Smooth muscle cell (in vitro differentiated cells): Measurements from ENCODE around the gene CBLB. TPM values are rescaled to one million over a fixed set of nuclear protein-coding genes. Genes with fewer than 3 reads are reported as not detected.

ENCODE experiments used
- DNase-seq: peaks from one replicate; lab custom pipeline; 2025; ENCODE audit not compliant: unreplicated experiment; lab: John Stamatoyannopoulos, UW
- H2AFZ ChIP-seq: fragments of 200-600 bp; sonication (generic); 2 replicates; pipeline ENCODE4 v1.6.0; 2016; ENCODE audit warnings: antibody characterized with exemption, low read depth, mild to moderate bottlenecking
- H3F3A ChIP-seq: fragments of 200-600 bp; sonication (generic); 2 replicates; pipeline ENCODE4 v1.6.0; 2017; ENCODE audit warnings: antibody characterized with exemption, low read depth
- H3K27ac ChIP-seq: fragments of 200-600 bp; sonication (generic); 2 replicates; pipeline ENCODE4 v1.5.1; 2016; ENCODE audit warnings: low read depth, mild to moderate bottlenecking
- H3K27me3 ChIP-seq: fragments of 200-600 bp; sonication (generic); 2 replicates; pipeline ENCODE4 v1.6.1; 2016; ENCODE audit warnings: low read depth, mild to moderate bottlenecking
- H3K36me3 ChIP-seq: fragments of 200-600 bp; sonication (generic); 2 replicates; pipeline ENCODE4 v1.5.1; 2016; ENCODE audit warnings: low read depth
- H3K4me1 ChIP-seq: fragments of 200-600 bp; sonication (generic); 2 replicates; pipeline ENCODE4 v1.5.1; 2016; ENCODE audit warnings: low read depth
- H3K4me2 ChIP-seq: fragments of 200-600 bp; sonication (generic); 2 replicates; pipeline ENCODE4 v1.6.0; 2016; ENCODE audit warnings: mild to moderate bottlenecking
- H3K4me3 ChIP-seq: fragments of 200-600 bp; sonication (generic); 2 replicates; pipeline ENCODE4 v1.5.1; 2016; ENCODE audit warnings: mild to moderate bottlenecking
- H3K79me2 ChIP-seq: fragments of 200-600 bp; sonication (generic); 2 replicates; pipeline ENCODE4 v1.6.0; 2016; ENCODE audit warnings: low read depth, mild to moderate bottlenecking
- H3K9ac ChIP-seq: fragments of 200-600 bp; sonication (generic); 2 replicates; pipeline ENCODE4 v1.6.0; 2016; ENCODE audit warnings: low read depth
- H3K9me3 ChIP-seq: fragments of 200-600 bp; sonication (generic); replicated peaks from 2 replicates; pipeline ENCODE4 v1.5.1; 2016; ENCODE audit warnings: low read depth
- H4K20me1 ChIP-seq: fragments of 200-600 bp; sonication (generic); 2 replicates; pipeline ENCODE4 v1.6.0; 2016; ENCODE audit warnings: low read depth
- WGBS: methylation state at CpG from one replicate; pipeline ENCODE4 v1.1.7; 2016; ENCODE audit warnings: low lambda C conversion rate; 5-methylcytosine and 5-hydroxymethylcytosine counted together
- polyA plus RNA-seq: library from polyadenylated mRNA; unstranded; fragments of >200 nt; fragmentation: Nextera tagmentation; extraction: Ambion mirVana; gene quantifications from 2 replicates; pipeline ENCODE4 v1.2.1, GENCODE V29; 2016
- total RNA-seq: library from RNA; depleted of rRNA; stranded (reverse); fragments of >200 nt; gene quantifications from 2 replicates; pipeline ENCODE4 v1.2.3, GENCODE V29; 2014
- TF ChIP-seq, protein P1 (sequence below): fragments of 200-600 bp; sonication (generic); IDR thresholded peaks from 2 replicates; pipeline ENCODE4 v1.5.1; 2017; ENCODE audit warnings: borderline replicate concordance, mild to moderate bottlenecking, antibody characterized with exemption; ENCODE audit not compliant: insufficient read depth, poor library complexity, severe bottlenecking

The CBLB gene
- total and polyA plus RNA-seq, 2 experiments from 2014 or later, result 13.9 to 38.9 TPM

DNA sequence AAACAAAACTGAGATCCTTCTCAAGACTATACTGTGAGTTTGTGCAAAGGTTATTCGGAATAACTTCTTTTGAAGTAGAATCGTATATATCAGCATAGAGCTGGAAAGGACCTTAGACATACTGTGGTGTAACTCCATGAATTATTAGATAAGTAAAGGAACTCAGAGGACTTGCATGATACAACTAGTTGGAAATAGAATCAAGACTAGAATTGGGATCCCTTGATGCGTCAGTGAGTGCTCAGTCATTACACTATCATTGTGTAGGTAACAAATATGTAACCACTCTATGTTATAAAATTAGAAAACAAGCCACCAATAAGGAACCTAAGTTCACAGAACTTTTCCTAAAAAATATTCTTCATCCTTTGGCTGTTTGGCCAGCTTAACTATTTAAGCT lies 61.1 kb downstream of the CBLB start:
- DNase-seq, result no peak
- Histone ChIP-seq H3K27ac (no peak overlapping the region), H3K4me1 (peaks cover 3% of the 10 kb centered on the region), H3K79me2 (peaks cover 44% of the 10 kb centered on the region), H2AFZ (no peak overlapping the region), H3K27me3 (no peaks in the 10 kb centered on the region), H4K20me1 (peaks cover 34% of the 10 kb centered on the region), H3K9ac (no peak overlapping the region), H3F3A (no peaks in the 10 kb centered on the region), H3K9me3 (no peaks in the 10 kb centered on the region), H3K4me3 (no peak overlapping the region), H3K4me2 (no peak overlapping the region), H3K36me3 (no peaks in the 10 kb centered on the region)
- 98% methylated on average over 3 of the region's 3 CpGs for WGBS
- TF ChIP-seq, protein P1, sequence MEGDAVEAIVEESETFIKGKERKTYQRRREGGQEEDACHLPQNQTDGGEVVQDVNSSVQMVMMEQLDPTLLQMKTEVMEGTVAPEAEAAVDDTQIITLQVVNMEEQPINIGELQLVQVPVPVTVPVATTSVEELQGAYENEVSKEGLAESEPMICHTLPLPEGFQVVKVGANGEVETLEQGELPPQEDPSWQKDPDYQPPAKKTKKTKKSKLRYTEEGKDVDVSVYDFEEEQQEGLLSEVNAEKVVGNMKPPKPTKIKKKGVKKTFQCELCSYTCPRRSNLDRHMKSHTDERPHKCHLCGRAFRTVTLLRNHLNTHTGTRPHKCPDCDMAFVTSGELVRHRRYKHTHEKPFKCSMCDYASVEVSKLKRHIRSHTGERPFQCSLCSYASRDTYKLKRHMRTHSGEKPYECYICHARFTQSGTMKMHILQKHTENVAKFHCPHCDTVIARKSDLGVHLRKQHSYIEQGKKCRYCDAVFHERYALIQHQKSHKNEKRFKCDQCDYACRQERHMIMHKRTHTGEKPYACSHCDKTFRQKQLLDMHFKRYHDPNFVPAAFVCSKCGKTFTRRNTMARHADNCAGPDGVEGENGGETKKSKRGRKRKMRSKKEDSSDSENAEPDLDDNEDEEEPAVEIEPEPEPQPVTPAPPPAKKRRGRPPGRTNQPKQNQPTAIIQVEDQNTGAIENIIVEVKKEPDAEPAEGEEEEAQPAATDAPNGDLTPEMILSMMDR, result no peak

DNA sequence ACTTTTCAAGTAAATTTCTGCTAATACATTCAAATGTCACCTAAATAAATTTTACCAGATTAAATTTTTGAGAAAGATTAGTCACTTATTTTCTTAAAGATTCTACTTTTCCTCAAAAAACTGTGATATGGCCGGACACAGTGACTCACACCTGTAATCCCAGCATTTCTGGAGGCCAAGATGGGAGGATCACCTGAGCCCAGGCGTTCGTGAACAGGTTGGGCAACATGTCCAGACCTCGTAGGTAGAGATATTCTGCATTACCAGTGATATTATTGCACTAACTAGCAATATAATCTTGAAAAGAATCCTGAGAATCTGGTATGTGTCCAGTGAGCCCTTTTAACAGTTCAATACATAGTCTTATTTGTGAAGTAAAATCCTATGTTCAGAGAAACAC lies 61.7 kb downstream of the CBLB start:
- H2AFZ ChIP-seq, result no peak overlapping the region
- no peaks in the 10 kb centered on the region for H3F3A ChIP-seq
- no peak for DNase-seq
- no peak overlapping the region for H3K4me3 ChIP-seq
- H4K20me1 ChIP-seq, result peaks cover 30% of the 10 kb centered on the region
- 95% methylated on average over 4 of the region's 4 CpGs for WGBS
- H3K27me3 ChIP-seq, result no peaks in the 10 kb centered on the region
- no peaks in the 10 kb centered on the region for H3K36me3 ChIP-seq
- H3K79me2 ChIP-seq, result peaks cover 38% of the 10 kb centered on the region
- H3K4me2 ChIP-seq, result peak overlapping the region; percentile 18
- H3K4me1 ChIP-seq, result peaks cover 3% of the 10 kb centered on the region
- TF ChIP-seq, protein P1, result no peak
- no peak overlapping the region for H3K27ac ChIP-seq
- no peak overlapping the region for H3K9ac ChIP-seq
- H3K9me3 ChIP-seq, result no peaks in the 10 kb centered on the region

DNA sequence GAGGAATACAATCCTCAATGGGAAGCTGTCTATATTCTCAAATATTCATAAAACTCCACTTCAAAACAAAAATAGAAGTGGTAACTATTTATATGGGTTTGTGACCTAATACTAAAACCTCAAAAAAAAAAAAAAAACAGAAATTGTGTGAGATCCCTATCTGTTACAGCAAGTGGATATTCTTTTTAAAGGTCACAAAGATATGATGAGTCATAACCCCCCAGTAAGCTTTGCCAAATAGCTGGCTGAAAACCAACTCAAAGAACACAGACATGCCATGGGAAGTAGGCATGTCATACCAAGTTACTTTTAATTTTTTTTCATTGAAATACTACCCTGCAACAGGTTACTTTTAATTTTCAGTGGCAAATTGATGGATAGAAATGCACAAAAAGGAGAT lies 62.5 kb downstream of the CBLB start:
- Histone ChIP-seq H3K4me3 (no peak overlapping the region), H3F3A (no peaks in the 10 kb centered on the region), H3K27me3 (no peaks in the 10 kb centered on the region), H3K4me2 (peak overlapping the region; percentile 18), H2AFZ (no peak overlapping the region), H3K4me1 (peaks cover 3% of the 10 kb centered on the region), H3K9ac (no peak overlapping the region), H4K20me1 (peaks cover 27% of the 10 kb centered on the region), H3K79me2 (peaks cover 35% of the 10 kb centered on the region), H3K27ac (peak overlapping the region; percentile 29), H3K36me3 (no peaks in the 10 kb centered on the region), H3K9me3 (no peaks in the 10 kb centered on the region)
- no peak for DNase-seq
- TF ChIP-seq, protein P1, result no peak

DNA sequence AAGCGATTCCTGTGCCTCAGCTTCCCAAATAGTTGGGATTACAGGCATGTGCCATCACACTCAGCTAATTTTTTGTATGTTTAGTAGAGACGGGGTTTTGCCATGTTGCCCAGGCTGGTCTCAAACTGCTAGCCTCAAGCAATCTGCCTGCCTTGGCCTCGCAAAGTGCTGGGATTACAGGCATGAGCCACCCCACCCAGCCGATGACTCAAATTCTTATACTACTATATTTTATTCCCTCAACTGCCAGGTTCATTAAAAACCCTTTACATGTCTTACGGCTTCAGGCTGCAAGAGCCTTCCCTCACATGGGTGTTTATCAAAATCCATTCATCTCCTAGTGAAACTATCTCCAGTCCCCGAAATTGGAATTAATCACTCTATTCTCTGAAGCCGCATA lies 63.4 kb downstream of the CBLB start:
- Histone ChIP-seq H3K27me3 (no peaks in the 10 kb centered on the region), H3K4me2 (no peak overlapping the region), H3K79me2 (peaks cover 36% of the 10 kb centered on the region), H3K4me1 (peaks cover 3% of the 10 kb centered on the region), H2AFZ (no peak overlapping the region), H4K20me1 (peaks cover 28% of the 10 kb centered on the region), H3K36me3 (no peaks in the 10 kb centered on the region), H3K27ac (peak overlapping the region; percentile 29), H3F3A (no peaks in the 10 kb centered on the region), H3K4me3 (no peak overlapping the region), H3K9me3 (no peaks in the 10 kb centered on the region), H3K9ac (no peak overlapping the region)
- TF ChIP-seq, protein P1, result no peak
- no peak for DNase-seq
- 83% methylated on average over 7 of the region's 7 CpGs for WGBS
